Keratinocyte (primary cell): ENCODE measurements around the gene HSFX4. TPM values are rescaled to one million over a fixed set of nuclear protein-coding genes. Genes with fewer than 3 reads are reported as not detected.
"Not testable (repeated sequence)": the region's sequence is repeated elsewhere in the genome, so short reads cannot be mapped to it uniquely, and the experiment has no call there.

Experiments
- DNase-seq: peaks from one replicate; pipeline ENCODE4 v3.0.0-alpha.2; 2011; ENCODE audit warnings: low read depth, missing footprints, low spot score
- FAIRE-seq: peaks from 2 replicates; lab custom pipeline; 2011; peaks lifted over from hg19 to GRCh38; lab: Jason Lieb, UNC
- H2AFZ ChIP-seq: 2 replicates; pipeline ENCODE4 v1.6.0; 2012; ENCODE audit warnings: low read length, control low read depth, inconsistent platforms; ENCODE audit not compliant: control insufficient read depth
- H3K27ac ChIP-seq: 2 replicates; pipeline ENCODE4 v1.5.1; 2011; ENCODE audit warnings: low read length; ENCODE audit not compliant: control insufficient read depth, insufficient read depth
- H3K27me3 ChIP-seq: 3 replicates; pipeline ENCODE4 v1.6.0; 2011; ENCODE audit warnings: low read length; ENCODE audit not compliant: control insufficient read depth, insufficient read depth; ENCODE audit errors: extremely low read depth
- H3K36me3 ChIP-seq, 2 experiments: 2 replicates in 1 of 2; 3 replicates in 1 of 2; pipeline ENCODE4 v1.5.1; 2011; ENCODE audit warnings: low read length in 2 of 2, mild to moderate bottlenecking in 1 of 2; ENCODE audit not compliant: control insufficient read depth in 2 of 2, insufficient read depth in 2 of 2; ENCODE audit errors: extremely low read depth in 1 of 2
- H3K4me1 ChIP-seq: 3 replicates; pipeline ENCODE4 v1.5.1; 2011; ENCODE audit warnings: low read length; ENCODE audit not compliant: control insufficient read depth, insufficient read depth; ENCODE audit errors: extremely low read depth
- H3K4me2 ChIP-seq: 3 replicates; pipeline ENCODE4 v1.6.0; 2011; ENCODE audit warnings: low read depth, low read length; ENCODE audit not compliant: control insufficient read depth, insufficient read depth; ENCODE audit errors: extremely low read depth
- H3K4me3 ChIP-seq, 3 experiments: fragments of 200-600 bp in 1 of 3; sonication (generic) in 1 of 3; 2 replicates in 2 of 3; 3 replicates in 1 of 3; pipeline ENCODE4 v1.5.1; 2011 to 2016; ENCODE audit warnings: low read length in 3 of 3, mild to moderate bottlenecking in 3 of 3, control low read depth in 2 of 3, inconsistent platforms in 1 of 3, low read depth in 1 of 3, mixed read lengths in 1 of 3, mixed run types in 1 of 3, moderate library complexity in 1 of 3; ENCODE audit not compliant: control insufficient read depth in 2 of 3, insufficient read depth in 2 of 3; ENCODE audit errors: extremely low read depth in 1 of 3
- H3K79me2 ChIP-seq: 2 replicates; pipeline ENCODE4 v1.6.0; 2012; ENCODE audit warnings: low read length; ENCODE audit not compliant: control insufficient read depth, insufficient read depth
- H3K9ac ChIP-seq: 3 replicates; pipeline ENCODE4 v1.6.0; 2011; ENCODE audit warnings: low read length; ENCODE audit not compliant: control insufficient read depth, insufficient read depth; ENCODE audit errors: extremely low read depth
- H3K9me1 ChIP-seq: 3 replicates; pipeline ENCODE4 v1.6.0; 2011; ENCODE audit warnings: low read length; ENCODE audit not compliant: control insufficient read depth, insufficient read depth; ENCODE audit errors: extremely low read depth
- H3K9me3 ChIP-seq: 2 replicates; pipeline ENCODE4 v1.5.1; 2012; ENCODE audit warnings: low read depth, low read length; ENCODE audit not compliant: control insufficient read depth
- H4K20me1 ChIP-seq: 3 replicates; pipeline ENCODE4 v1.6.0; 2011; ENCODE audit warnings: low read length; ENCODE audit not compliant: control insufficient read depth, insufficient read depth; ENCODE audit errors: extremely low read depth
- CTCF ChIP-seq, 3 experiments: IDR thresholded peaks in 1 of 3; conservative IDR thresholded peaks in 1 of 3; optimal IDR thresholded peaks in 1 of 3; 2 replicates in 2 of 3; 3 replicates in 1 of 3; pipeline versions ENCODE3 to v1.5.1; 2011; ENCODE audit warnings: low read length in 3 of 3, mild to moderate bottlenecking in 3 of 3, moderate library complexity in 2 of 3, control low read depth in 1 of 3, inconsistent platforms in 1 of 3; ENCODE audit not compliant: insufficient read depth in 2 of 3; ENCODE audit errors: extremely low read depth in 1 of 3
- EZH2 ChIP-seq: IDR thresholded peaks from one replicate; pipeline ENCODE4 v1.6.1; 2012; ENCODE audit warnings: inconsistent platforms, mild to moderate bottlenecking, low read length, moderate library complexity
- dilution Hi-C: fragments of 300-500 bp; cut with MboI; formaldehyde crosslinking; loops from one replicate; pipeline ENCODE4 v1.7.0; 2020; ENCODE audit warnings: low sequenced_read_pairs; ENCODE audit not compliant: extremely low pct_ligation_motif_present
- polyA minus RNA-seq, 3 experiments: library from RNA; depleted of rRNA, polyadenylated mRNA; stranded (reverse); fragments of >200 nt; gene quantifications; 1 replicate in 1 of 3; 2 replicates in 1 of 3; 3 replicates in 1 of 3; pipeline ENCODE4 v1.2.3, GENCODE V29; 2011
- polyA plus RNA-seq, 5 experiments: library from polyadenylated mRNA; depleted of rRNA in 3 of 5; stranded (reverse) in 3 of 5; stranded (forward) in 1 of 5; unstranded in 1 of 5; fragments of >200 nt; gene quantifications; 1 replicate in 1 of 5; 2 replicates in 3 of 5; 3 replicates in 1 of 5; pipeline versions ENCODE4 v1.2.1 to v1.2.3, GENCODE V29; 2011 to 2012; ENCODE audit warnings: missing spikeins in 2 of 5, low read depth in 1 of 5, low replicate concordance in 1 of 5

Gene HSFX4, protein sequence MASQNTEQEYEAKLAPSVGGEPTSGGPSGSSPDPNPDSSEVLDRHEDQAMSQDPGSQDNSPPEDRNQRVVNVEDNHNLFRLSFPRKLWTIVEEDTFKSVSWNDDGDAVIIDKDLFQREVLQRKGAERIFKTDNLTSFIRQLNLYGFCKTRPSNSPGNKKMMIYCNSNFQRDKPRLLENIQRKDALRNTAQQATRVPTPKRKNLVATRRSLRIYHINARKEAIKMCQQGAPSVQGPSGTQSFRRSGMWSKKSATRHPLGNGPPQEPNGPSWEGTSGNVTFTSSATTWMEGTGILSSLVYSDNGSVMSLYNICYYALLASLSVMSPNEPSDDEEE
- not detected in 3 replicates for polyA plus RNA-seq
- polyA plus RNA-seq (2011; ENCODE audit: low read depth): not detected
- not detected in 2 replicates for polyA plus RNA-seq (2011; cell fraction: cytosol; rRNA removed)
- not detected in 2 replicates for polyA plus RNA-seq (2011; cell fraction: nucleus; rRNA removed)
- 0.38 TPM in 1 of 2 replicates, not detected in the other for polyA plus RNA-seq (2012; ENCODE audit: low replicate concordance)
- not detected in 3 replicates for polyA minus RNA-seq
- not detected for polyA minus RNA-seq (2011; cell fraction: cytosol; rRNA and poly(A)+ RNA removed)
- polyA minus RNA-seq (2011; cell fraction: nucleus; rRNA and poly(A)+ RNA removed): not detected in 2 replicates

- DNase-seq, H3K4me1 ChIP-seq, H3K27ac ChIP-seq, FAIRE-seq, H3K36me3 ChIP-seq, H2AFZ ChIP-seq, H3K4me3 ChIP-seq, H3K27me3 ChIP-seq, H3K4me2 ChIP-seq, H3K9ac ChIP-seq, H3K9me1 ChIP-seq, H4K20me1 ChIP-seq, dilution Hi-C loops, H3K79me2 ChIP-seq, H3K9me3 ChIP-seq: not testable (repeated sequence)
These were observed at the start of gene HSFX4 for GRCh38 chrX:149929400-149929799. Gene HSFX4, plus strand, starts transcription at chrX:149929573. Its CDS starts 72 bp downstream, at chrX:149929645.

- Histone ChIP-seq H3K9me1 (no peaks in the 10 kb centered on the region), H3K4me3 (no peak within 1 kb of the TSS), H3K79me2 (no peaks in the 10 kb centered on the region), H3K27me3 (no peaks in the 10 kb centered on the region), H3K9me3 (no peaks in the 10 kb centered on the region), H2AFZ (no peak within 1 kb of the TSS), H3K27ac (no peak within 1 kb of the TSS), H3K9ac (no peak within 1 kb of the TSS), H3K4me1 (peaks cover 5% of the 10 kb centered on the region), H4K20me1 (no peaks in the 10 kb centered on the region), H3K4me2 (no peak within 1 kb of the TSS), H3K36me3 (no peaks in the 10 kb centered on the region)
- dilution Hi-C loops: no loop called here
- TF ChIP-seq EZH2: no peak
- peak in 1 of 3 experiments; percentile 19 for TF ChIP-seq CTCF (optimal IDR thresholded peaks at IDR 0.05 in 1 of 3, IDR thresholded peaks at IDR 0.05 in 1 of 3, conservative IDR thresholded peaks at IDR 0.05 in 1 of 3; ENCODE audit: extremely low read depth in 1 of 3, insufficient read depth in 2 of 3, low read length in 3 of 3)
- DNase-seq: no peak
- FAIRE-seq: no peak
These were observed 48.2 kb upstream of the HSFX4 start, which contains the start of gene MAGEA8 for GRCh38 chrX:149881081-149881711. Gene MAGEA8, plus strand, starts transcription at chrX:149881183. Its CDS starts 3,090 bp downstream, at chrX:149884273.

GRCh38 chrX:149890828-149891227, 38.5 kb upstream of the HSFX4 start:
- H3K4me3 ChIP-seq, H3K36me3 ChIP-seq, H3K4me2 ChIP-seq, FAIRE-seq, H3K9ac ChIP-seq, H2AFZ ChIP-seq, DNase-seq, H3K79me2 ChIP-seq, H4K20me1 ChIP-seq, H3K27ac ChIP-seq, dilution Hi-C loops, H3K9me1 ChIP-seq, H3K27me3 ChIP-seq, H3K4me1 ChIP-seq, H3K9me3 ChIP-seq: not testable (repeated sequence)
